HTERT RPE-1 (cell line): Measurements from ENCODE around the gene UNC119B.
"Not testable (repeated sequence)": the region's sequence is repeated elsewhere in the genome, so short reads cannot be mapped to it uniquely, and the experiment has no call there.

Source experiments
- in situ Hi-C: fragments of 300-500 bp; cut with MboI; formaldehyde crosslinking; loops from 4 replicates; pipeline ENCODE4 v1.14.3; 2020; ENCODE audit warnings: low sequenced_read_pairs

UNC119B gene

DNA sequence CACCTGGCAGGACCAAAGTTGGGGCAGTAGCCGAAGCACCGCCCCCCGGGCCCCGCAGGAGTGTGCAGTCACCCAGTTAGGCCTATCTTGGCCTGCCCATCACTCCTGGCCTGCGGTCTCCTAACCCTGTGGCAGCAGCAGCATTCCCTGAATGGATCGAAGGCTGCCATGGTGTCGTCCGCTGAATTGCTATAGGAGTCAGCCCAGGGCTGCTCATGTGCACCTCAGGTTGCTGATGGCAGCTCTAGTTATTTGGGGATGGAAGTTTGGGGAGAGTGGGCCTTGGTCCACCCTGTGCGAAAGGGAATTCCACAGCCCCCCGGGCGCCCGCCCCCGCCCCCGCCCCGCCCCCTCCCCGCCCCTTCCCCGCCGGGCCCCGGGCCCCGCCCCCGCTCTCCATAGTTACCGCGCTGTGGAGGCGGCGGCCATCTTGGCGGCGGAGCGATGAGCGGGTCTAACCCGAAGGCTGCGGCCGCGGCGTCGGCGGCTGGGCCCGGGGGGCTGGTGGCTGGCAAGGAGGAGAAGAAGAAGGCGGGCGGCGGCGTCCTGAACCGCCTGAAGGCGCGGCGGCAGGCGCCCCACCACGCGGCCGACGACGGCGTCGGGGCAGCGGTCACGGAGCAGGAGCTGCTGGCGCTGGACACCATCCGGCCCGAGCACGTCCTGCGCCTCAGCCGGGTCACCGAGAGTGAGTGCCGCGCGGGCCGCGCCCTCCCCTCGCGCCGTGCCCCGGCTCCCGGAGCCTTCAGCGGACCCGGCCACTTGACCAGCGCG lies at the start of gene UNC119B:
Gene UNC119B (plus strand): TSS at position 428 of the 774 bp plus-strand sequence. CDS start 17 bp downstream, at position 445.
- in situ Hi-C loops = no loop called here

DNA sequence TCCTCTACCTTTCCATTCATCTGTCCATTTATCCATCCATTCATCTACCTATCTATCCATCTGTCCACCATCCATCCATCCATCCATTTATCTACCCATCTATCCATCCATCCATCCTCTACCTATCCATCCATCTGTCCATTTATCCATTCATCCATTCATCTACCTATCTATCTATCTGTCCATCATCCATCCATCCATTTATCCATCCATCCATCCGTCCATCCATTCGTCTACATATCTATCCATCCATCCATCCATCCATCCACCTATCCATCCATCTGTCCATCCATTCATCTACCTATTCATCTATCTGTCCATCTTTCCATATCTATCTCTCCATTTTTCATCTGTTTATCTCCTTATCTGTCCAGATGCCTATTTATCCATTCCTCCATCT lies 48.8 kb upstream of the UNC119B start:
- in situ Hi-C loops = no loop called here

DNA sequence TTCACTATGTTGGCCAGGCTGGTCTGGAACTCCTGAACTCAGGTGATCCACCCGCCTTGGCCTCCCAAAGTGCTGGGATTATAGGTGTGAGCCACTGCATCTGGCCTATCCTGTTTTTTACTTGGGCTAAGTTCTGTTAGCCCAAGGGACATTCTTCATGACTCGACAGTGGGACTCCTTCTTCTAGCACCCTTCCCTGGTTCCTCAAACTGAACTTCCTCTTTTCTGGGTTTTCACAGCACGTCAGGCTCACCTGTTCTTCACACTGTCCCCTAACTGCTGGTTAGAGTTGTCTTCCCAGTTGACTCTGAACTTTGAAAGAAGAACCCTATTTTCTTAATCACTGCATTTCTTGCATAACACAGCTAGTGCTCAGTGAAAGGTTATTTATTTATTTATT lies 47.4 kb upstream of the UNC119B start:
- in situ Hi-C loops = no loop called here

DNA sequence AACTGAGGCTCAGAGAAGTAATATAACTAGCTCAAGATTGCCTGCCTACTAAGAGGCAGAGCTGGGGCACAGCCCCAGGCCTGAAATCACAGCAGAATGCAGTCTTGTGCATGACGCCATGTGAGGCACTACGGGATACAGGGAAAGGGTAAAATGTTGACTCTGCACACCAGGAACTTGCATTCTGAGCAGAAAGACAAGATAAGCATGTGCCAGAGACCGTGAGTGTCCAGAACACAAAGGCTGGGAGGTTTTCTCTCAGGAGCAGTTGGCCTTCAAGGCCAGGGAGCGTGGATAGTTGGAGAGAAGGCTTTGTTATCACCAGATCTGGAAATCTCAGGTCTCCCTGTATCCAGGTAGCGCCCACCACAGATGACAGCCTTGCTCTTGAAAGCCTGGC lies 46.5 kb upstream of the UNC119B start:
- in situ Hi-C loops = no loop called here

DNA sequence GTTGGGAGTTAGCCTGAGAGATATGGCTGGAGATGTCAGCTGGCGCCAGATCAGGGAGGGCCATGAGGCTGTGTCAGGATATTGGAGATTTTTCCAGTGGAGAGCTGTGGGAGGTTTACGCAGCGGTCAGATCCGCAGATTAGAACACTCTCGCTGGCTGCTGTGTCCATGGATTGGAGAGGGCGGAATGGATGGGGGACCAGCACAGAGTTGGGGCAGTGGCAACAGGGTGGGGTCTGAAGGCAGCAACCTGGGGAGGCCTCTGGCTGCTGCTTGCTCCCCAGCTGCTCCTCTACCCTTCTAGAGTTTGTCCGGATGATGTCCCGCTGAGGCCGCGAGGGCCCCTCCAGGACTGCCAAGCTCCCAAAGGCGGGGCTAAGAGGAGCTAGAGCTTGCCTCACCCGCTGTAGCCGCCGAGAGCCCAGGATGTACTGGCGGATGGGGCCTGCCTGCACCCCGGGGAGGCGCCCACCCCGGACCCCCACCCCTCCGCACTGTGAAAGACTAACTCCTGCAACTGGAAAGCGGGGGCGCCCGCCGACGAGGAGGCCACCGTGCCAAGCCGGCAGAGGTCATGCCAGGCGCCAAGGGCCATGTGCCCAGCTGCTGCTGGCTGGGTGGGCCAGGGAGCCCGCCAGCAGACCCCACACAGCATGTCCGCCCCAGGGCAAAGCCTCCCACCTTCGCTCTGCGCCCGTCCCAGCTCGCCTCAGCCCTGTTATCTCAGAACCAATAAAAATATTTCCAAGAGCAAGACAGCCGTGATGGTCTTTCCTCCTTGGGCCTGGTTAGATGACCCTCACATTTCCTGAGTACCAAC lies 43.5 kb upstream of the UNC119B start:
- in situ Hi-C loops = no loop called here

DNA sequence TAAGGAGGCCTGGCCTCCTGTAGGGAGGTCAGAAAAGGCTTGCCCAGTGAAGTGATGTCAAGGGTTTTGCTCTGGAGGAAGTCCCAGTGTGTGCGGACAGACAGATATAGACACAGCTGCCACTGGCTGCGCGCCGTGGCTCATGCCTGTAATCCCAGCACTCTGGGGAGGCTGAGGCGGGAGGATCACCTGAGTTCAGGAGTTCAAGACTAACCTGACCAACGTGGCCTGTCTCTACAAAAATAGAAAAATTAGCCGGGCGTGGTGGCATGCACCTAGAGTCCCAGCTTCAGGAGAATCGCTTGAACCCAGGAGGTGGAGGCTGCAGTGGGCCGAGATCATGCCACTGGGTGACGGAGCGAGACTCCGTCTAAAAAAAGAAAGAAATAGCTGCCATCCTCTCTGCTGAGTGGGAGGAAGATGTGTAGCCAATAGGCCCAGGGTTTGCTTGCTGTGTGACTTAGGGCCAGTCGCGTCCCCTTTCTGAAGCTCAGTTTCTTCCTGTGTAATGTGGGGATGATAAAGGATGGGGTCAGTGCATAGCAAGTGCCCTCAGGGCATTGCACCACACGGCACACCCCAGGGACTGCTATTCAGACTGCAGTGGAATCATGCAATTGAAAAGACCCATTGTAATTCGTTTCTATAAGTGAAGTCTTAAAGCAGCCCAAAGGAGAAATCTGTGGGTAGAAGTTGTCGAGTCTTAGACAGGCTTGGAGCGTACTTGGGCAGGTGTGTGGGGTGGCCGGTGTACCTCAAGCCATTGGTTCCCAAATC lies 42.0 kb upstream of the UNC119B start:
- in situ Hi-C loops = no loop called here

DNA sequence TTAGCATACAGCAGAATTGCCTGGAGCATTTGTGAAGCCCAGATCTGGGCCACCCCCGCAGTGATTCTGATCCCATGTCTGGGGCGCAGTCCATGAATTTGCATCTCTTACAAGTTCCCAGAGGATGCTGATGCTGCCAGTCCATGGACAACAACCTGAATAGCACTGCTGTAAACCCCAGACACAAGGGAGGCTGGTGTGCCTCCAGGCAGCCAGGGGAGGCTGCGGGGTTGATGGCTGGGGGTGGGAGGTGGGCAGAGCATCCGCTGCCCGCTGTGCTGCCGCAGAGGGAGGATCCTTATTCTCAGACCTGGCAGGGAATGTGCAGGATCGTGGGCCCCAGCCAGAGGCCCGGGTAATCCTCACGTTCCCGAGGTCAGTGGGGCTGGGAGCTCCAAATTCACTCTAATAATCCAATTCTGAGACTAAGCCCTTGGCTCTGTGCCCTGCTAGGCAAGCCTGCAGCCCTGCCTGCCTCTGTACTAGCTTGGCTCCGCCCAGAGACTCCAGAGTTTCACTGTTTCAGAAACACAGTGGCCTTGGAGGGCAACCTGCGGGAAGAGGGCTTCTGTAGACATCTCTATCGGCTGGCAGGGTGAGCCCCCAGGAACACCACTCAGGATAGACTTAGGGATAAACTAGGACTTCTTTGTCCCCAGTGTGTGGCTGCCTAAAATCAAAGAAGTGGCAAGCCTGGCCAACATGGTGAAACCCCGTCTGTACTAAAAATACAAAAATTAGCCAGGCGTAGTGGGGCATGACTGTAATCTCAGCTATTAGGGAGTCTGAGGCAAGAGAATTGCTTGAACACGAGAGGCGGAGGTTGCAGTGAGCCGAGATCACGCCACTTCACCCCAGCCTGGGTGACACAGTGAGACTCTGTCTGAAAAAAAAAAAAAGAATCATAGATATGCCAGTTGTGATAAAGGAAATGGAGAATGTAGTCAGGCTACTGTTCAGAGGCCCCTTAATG lies 41.1 kb upstream of the UNC119B start:
- in situ Hi-C loops = no loop called here

DNA sequence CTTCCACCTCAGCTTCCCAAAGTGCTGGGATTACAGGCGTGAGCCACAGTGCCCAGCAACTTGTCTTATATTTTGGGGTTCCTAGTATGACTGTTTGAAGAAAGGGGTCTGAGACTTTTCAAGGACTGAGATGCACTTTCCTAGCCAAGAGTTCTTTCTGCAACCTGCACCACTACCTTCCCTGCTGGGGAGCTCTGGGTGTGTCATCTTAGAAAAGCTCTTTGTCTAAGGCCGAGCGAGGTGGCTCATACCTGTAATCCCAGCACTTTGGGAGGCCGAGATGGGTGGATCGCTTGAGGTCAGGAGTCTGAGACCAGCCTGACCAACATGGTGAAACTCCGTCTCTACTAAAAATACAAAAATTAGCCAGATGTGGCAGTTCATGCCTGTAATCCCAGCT lies 40.0 kb upstream of the UNC119B start:
- in situ Hi-C loops = not testable (repeated sequence)

DNA sequence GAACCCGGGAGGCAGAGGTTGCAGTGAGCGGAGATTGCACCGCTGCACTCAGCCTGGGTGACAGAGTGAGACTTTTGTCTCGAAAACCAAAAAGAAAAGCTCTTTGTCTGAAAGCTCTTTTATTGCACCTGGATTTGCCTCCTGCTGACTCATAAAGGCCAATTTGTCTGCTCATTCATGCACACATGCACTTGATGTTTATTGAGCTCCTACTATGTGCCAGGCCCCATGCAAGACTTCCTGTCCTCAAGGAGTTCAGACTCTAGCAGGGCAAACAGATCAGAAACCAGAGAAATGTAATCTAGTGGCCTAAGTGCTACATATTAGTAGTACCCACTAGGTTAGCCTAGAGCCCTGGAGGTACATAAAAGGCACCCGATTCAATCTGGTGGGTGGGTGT lies 39.6 kb upstream of the UNC119B start:
- in situ Hi-C loops = no loop called here

DNA sequence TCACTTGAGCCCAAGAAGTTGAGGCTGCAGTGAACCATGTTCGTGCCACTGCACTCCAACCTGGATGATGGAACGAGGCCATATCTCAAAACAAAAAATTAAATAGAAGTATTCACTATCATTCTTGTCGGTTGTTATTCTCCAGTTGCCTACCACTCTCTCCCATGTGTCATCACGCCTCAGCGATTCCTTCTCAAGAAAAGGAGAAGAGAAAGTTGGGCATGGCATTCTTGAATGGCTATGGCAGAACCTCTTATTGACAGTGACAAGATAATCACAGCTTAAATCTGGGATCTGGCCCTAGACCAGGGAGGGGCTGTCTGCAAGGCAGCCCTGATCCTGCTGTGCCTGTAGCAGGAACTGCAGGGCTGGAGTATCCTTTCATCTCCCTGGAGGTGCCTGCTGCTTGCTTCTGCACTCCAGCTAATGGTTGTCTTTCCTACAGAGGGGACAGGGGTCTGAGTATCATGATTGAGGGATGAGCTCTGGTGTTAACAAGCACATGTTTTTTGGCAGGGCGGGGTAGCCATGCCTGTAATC lies 36.1 kb upstream of the UNC119B start:
- in situ Hi-C loops = no loop called here

DNA sequence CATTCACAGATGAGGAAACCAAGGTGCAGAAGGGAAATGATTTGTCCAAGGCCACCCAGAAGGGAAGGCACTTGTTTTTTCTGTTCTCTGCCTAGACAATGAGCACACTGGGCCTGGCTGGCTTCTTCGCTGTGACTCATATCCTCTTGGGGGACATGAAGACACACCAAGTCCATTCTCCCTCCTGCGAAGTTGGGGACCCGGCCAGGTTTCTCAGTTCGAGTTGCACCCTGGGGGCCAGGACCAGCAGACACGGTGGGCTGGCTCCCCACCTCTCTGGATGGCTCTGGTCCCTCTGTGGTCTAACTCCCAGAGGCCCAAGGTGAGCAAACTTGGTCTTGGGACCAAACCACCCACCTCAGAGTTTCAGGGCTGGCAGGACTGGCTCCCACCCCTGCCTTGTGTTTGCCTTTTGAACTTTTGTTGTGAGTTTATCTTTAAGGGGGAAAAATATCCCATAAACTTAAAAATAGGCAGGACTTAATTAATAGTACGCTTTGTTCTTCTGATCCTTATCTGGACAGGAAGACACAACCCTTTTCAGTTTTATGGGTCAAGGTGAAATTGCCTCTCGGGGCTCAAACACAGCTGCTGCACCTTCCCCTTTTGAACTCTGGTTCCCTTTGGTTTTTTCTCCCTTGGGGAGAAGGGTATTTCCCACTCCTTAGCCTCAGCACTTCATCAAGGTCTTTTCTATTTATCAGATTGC lies 32.3 kb upstream of the UNC119B start:
- in situ Hi-C loops = no loop called here

DNA sequence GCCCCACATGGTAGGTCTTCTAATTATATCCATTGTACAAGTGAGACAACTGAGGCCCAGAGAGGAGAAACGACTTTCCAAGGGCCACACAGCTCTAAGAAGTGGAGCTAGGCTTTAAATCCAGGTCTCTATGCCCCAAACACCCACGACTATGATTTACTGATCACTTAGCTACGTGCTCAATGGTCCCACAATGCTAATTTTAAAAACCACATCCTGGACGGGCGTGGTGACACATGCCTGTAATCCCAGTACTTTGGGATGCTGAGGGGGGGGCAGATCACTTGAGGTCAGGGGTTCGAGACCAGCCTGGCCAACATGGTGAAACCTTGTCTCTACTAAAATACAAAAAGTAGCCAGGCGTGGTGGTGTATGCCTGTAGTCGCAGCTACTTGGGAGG lies 31.7 kb upstream of the UNC119B start:
- in situ Hi-C loops = no loop called here

DNA sequence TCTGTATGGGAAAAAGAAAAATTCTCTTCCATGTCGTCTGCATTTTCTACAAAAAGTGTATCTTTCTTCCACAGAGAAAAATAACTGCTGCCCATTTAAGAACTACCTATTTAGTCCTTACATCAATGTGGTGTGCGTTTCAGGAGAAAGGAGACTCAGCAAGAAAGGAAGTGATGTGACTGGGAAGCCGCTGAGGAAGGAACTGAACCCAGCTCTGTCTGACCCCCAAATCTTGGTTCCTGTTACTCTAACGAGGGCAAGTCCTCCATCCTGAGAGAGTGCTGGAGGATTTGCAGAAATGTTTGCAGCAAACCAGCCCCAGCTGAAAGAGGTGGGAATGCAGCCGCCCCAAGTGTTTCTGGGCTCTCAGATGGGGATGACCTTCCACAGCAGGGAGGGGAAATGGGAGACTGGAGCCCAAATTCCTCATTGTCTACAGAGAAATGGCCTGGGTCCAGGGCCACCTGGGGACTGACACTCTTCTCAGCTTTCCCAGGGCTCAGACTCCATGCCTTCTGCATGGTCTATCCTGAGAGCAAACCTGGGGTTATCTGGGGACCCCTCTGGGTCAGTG lies 30.0 kb upstream of the UNC119B start:
- in situ Hi-C loops = no loop called here

DNA sequence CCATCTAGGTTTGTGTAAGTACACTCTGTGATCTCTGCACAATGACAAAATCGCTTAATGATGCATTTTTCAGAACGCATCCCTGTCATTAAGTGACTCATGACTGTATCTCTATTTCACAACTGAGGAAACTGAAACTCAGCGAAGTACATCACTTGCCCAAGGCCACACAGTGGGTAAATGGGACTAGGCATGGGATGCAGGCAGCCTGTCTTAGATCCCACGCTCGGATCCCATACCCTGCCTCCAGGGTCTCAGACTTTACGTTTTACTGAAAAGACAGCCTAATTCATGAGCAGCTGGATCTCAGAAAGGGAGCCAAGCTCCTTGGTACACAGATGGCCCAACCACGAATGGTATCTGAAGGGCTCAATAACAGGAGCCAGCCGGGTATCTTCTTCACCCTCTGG lies 25.7 kb upstream of the UNC119B start:
- in situ Hi-C loops = no loop called here

DNA sequence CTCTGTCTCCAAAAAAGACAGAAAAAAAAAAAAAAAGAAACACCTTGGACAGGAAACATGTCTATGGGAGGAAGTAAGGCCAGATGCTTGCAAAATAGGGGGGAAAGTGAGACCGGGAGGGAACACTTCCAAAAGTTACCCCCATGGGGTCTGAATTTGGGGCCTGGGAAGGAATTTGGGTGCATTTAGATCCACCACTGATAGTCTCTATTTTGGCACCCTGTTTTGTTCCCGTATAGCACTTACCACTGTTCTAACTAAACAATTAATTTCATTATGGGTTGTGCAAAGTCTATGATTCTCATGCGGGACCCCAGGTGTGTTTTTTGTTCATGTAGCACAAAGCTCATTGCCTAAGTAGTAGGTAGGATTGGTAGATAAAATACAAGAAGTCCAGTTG lies 24.7 kb upstream of the UNC119B start:
- in situ Hi-C loops = no loop called here

DNA sequence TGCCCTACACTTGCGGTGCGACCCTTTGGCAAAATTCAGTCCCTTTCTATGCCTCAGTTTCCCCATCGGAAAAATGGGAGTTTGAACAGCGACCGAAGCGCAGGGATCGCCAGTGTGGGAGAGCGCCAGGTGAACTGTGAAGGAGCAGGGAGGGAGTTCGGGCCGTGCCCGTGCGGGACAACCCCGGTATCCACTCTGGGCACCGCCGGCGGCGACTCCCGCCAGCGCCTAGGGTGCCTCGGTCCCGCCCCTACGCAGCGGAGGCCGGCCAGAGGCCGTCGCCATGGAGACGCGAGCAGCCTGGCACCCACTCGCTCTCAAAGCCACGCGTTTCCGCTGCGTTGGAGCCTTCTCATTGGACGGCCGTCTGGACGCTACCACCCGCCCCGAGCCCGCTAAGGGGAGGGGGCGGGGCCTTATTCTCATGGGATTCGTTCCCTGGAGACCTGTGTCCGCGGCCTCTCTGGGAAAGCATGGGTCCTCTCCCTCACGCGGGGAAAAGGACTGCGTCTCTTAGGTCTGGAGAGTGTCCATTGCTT lies 24.0 kb upstream of the UNC119B start:
- in situ Hi-C loops = no loop called here

DNA sequence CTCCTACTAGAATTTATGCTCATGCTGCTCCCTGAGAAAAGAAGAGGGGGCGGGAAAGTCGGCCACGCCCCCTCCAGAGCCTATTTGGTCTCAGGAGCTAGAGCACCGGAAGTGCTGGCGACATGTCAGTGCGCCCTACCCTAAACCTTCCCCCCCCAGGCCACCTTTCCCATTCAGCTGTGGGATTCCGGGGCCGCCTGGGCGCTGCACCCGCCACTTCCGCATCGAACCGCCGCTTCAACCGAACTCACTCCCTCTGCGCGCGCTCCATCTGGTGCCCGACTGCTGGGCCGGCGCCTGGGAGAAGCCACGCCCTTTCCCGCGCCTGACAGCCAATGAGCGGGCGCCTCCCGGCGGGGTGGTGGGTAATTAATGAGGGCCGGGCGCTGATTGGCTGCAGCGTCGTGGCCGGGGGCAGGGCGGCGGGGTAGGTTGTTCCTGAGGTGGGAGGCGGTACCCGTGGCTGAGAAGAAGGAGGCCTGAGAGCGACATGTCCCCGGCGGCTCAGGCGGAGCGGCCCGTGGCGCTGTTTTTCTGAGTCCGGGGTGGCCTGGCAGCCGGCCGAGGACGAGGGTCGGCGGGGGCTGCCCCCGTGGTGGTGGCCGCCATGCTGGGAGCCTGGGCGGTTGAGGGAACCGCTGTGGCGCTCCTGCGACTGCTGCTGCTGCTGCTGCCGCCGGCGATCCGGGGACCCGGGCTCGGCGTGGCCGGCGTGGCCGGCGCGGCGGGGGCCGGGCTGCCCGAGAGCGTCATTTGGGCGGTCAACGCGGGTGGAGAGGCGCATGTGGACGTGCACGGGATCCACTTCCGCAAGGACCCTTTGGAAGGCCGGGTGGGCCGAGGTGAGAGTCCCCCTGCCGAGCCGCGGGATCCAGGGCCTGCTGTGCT lies 23.3 kb upstream of the UNC119B start, which contains the start of gene MLEC:
Gene MLEC (plus strand): TSS at position 460 of the 888 bp plus-strand sequence. CDS start 148 bp downstream, at position 608.
- in situ Hi-C loops = no loop called here
